ENCODE measurements around the gene TTBK2.

- TF ChIP-seq CTCF (IDR thresholded peaks at IDR 0.05): no peak
- TF ChIP-seq EZH2phosphoT487 (IDR thresholded peaks at IDR 0.05): no peak
- no peak for TF ChIP-seq EZH2 (IDR thresholded peaks at IDR 0.05)
Measured at GRCh38 chr15:42811433-42811832, 109.1 kb downstream of the TTBK2 start.

All from neural progenitor cell (in vitro differentiated cells).